Measurements from ENCODE around the gene AGAP1. TPM values are rescaled to one million over a fixed set of nuclear protein-coding genes. Genes with fewer than 3 reads are reported as not detected.
A peak's percentile ranks its signal among the peaks of the same experiment; 100 is the strongest.

Gene AGAP1
- total RNA-seq, 1 donor from 2014 or later = 46.3 TPM

DNA sequence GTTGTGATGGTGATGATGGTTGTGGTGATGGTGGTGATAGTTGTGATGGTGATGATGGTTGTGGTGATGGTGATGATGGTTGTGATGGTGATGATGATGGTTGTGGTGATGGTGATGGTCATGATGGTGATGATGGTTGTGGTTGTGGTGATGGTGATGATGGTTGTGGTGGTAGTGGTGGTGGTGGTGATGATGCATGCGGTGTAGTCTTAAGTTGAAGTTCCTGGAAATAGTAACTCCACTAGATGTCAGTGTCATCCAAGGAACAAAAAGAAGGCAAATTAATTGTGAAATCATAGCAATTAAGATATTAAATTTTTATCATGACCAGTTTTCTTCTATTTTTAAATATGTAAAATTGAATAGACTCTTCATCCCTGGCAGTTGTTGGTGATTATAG, 309.2 kb downstream of the AGAP1 start:
- Mint-ChIP-seq H3K4me3 (no peak overlapping the region), H3K9me3 (no peaks in the 10 kb centered on the region), H3K36me3 (peaks cover 25% of the 10 kb centered on the region), H3K4me1 (ENCODE audit: unreplicated experiment) (no peaks in the 10 kb centered on the region), H3K27ac (no peak overlapping the region), H3K27me3 (no peaks in the 10 kb centered on the region)
- DNase-seq (ENCODE audit: extremely low spot score, unreplicated experiment) = no peak
- TF ChIP-seq, protein P1, sequence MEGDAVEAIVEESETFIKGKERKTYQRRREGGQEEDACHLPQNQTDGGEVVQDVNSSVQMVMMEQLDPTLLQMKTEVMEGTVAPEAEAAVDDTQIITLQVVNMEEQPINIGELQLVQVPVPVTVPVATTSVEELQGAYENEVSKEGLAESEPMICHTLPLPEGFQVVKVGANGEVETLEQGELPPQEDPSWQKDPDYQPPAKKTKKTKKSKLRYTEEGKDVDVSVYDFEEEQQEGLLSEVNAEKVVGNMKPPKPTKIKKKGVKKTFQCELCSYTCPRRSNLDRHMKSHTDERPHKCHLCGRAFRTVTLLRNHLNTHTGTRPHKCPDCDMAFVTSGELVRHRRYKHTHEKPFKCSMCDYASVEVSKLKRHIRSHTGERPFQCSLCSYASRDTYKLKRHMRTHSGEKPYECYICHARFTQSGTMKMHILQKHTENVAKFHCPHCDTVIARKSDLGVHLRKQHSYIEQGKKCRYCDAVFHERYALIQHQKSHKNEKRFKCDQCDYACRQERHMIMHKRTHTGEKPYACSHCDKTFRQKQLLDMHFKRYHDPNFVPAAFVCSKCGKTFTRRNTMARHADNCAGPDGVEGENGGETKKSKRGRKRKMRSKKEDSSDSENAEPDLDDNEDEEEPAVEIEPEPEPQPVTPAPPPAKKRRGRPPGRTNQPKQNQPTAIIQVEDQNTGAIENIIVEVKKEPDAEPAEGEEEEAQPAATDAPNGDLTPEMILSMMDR (conservative IDR thresholded peaks at IDR 0.05) = peak; percentile 47

DNA sequence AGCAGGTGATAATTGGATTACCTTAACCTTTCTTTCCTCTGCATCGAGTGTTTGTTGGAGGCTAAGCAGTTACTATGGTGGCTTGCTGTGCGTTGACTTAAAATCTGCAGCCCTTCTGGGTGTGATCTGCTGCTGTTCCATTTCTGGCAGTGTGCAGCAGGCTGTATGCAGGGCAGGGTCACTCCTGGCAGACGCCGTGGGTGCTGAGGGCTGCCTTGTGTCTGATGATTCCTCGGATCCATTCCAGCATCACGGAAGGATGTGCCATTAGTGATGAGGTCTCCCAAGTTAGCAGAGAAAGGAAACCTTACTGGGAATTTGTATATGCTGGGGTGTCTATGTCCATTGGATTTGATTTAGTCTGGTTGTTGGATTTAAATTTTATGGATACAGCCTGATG, 310.8 kb downstream of the AGAP1 start:
- no peaks in the 10 kb centered on the region for H3K9me3 Mint-ChIP-seq
- H3K27me3 Mint-ChIP-seq = no peaks in the 10 kb centered on the region
- peaks cover 13% of the 10 kb centered on the region for H3K36me3 Mint-ChIP-seq
- TF ChIP-seq, protein P1 (conservative IDR thresholded peaks at IDR 0.05) = no peak
- H3K4me1 Mint-ChIP-seq (ENCODE audit: unreplicated experiment) = peaks cover under 1% of the 10 kb centered on the region
- DNase-seq (ENCODE audit: extremely low spot score, unreplicated experiment) = no peak
- no peak overlapping the region for H3K4me3 Mint-ChIP-seq
- H3K27ac Mint-ChIP-seq = no peak overlapping the region

DNA sequence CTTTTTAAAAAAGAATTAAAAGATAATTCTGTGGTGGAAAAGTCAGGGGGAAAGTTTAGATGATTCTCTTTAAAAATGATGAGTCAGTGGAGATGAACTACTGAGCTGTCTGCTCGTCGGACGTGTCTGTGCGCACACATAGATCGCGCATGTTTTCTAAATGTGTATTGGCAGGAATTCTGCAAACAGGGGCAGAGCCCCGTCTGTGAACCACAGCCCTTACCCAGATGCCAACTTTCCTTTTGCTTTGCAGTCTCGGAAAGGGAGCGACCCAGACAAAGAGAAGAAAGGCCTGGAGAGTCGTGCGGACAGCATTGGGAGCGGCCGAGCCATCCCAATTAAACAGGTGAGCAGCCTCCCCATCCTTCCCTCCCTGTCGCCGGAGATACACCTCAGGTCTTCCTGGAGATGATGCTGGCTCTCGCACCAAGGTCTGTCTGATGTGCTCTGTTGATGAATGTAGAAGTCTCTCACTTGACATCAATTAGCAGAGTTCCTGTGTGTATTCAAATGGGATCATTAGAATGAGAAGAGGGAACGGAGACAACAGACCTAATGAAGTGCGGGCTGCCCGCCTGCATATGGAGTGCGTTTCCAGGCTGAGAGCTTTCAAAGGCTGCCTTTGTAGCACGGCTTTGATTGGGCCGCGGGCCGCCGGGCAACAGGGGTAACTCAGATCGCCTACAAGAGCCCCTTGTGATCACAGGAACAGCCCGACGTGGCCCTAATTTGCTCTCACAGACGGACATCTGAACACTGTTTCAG, 313.3 kb downstream of the AGAP1 start:
- Mint-ChIP-seq H3K36me3 (peaks cover 22% of the 10 kb centered on the region), H3K4me3 (no peak overlapping the region), H3K27me3 (no peaks in the 10 kb centered on the region), H3K27ac (no peak overlapping the region), H3K9me3 (no peaks in the 10 kb centered on the region), H3K4me1 (ENCODE audit: unreplicated experiment) (peaks cover 5% of the 10 kb centered on the region)
- TF ChIP-seq, protein P1 (conservative IDR thresholded peaks at IDR 0.05) = no peak
- no peak for DNase-seq (ENCODE audit: extremely low spot score, unreplicated experiment)

DNA sequence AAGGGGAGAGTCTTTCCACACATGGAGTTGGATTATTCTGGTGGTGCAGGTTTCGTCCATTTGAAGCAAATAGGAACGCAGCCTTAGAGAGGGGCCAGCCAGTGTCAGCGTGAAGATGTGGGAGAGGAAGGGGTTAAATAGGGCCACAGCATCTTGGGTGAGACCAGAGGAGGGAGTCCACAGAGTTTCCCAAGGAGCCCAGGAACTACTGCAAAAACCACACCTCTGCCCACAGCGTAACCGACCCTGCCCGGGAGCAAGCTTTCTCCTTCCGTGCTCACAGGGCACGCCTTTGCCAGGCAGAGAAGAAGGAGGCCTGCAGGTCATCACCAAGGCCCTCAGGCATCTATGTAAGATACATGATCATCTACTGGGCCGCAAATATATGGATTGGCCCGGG, 314.5 kb downstream of the AGAP1 start:
- Mint-ChIP-seq H3K9me3 (no peaks in the 10 kb centered on the region), H3K4me3 (no peak overlapping the region), H3K27ac (no peak overlapping the region), H3K4me1 (ENCODE audit: unreplicated experiment) (peaks cover 5% of the 10 kb centered on the region), H3K27me3 (no peaks in the 10 kb centered on the region), H3K36me3 (peaks cover 32% of the 10 kb centered on the region)
- DNase-seq (ENCODE audit: extremely low spot score, unreplicated experiment) = no peak
- TF ChIP-seq, protein P1 (conservative IDR thresholded peaks at IDR 0.05) = no peak

DNA sequence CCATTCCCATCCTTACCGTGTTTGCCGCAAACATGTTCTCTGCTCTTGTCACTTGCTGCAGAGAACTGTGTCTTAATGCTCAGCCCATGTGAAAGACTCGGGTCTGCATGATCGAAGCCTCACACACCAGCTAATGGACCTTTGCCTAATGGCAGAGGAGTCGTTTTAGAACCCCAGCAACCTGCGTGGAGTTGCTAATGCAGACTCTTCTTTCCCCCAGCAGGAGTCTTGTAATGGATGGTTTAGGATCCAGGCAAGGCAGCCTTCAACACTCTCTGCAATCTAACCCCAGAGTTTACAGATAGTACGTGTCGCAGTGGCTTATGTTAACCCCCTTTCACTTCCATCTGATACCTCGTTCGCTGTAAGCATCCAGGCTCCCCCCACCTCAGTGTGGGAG, 316.4 kb downstream of the AGAP1 start:
- TF ChIP-seq, protein P1 (conservative IDR thresholded peaks at IDR 0.05) = no peak
- DNase-seq (ENCODE audit: extremely low spot score, unreplicated experiment) = no peak
- Mint-ChIP-seq H3K27me3 (no peaks in the 10 kb centered on the region), H3K4me1 (ENCODE audit: unreplicated experiment) (peaks cover 5% of the 10 kb centered on the region), H3K4me3 (no peak overlapping the region), H3K9me3 (no peaks in the 10 kb centered on the region), H3K36me3 (peaks cover 38% of the 10 kb centered on the region), H3K27ac (no peak overlapping the region)

All from type B pancreatic cell (in vitro differentiated cells).